AG04449 (cell line): Measurements from ENCODE around the gene GOLIM4.
A peak's percentile ranks its signal among the peaks of the same experiment; 100 is the strongest.
"Not testable (repeated sequence)": the region's sequence is repeated elsewhere in the genome, so short reads cannot be mapped to it uniquely, and the experiment has no call there.

Experiments used
- CTCF ChIA-PET: fragments of 350-600 bp; formaldehyde crosslinking; extraction: SDS; loops from one replicate; lab custom pipeline; 2021; ENCODE audit warnings: antibody characterized with exemption; lab: Yijun Ruan, JAX
- POLR2A ChIA-PET: fragments of 400-600, 350-600 bp; formaldehyde crosslinking; extraction: SDS; loops from one replicate; lab custom pipeline; 2020; ENCODE audit warnings: antibody characterized with exemption, inconsistent platforms; lab: Yijun Ruan, JAX
- DNase-seq: peaks from one replicate; pipeline ENCODE4 v3.0.0-alpha.2; 2010; ENCODE audit warnings: low read depth, low spot score
- H3K4me3 ChIP-seq: 2 replicates; pipeline ENCODE4 v1.5.1; 2011; ENCODE audit warnings: low read depth, mild to moderate bottlenecking, control low read depth, low read length
- TF ChIP-seq, protein P1 (sequence below): IDR thresholded peaks from one replicate; pipeline ENCODE4 v1.5.1; 2011; ENCODE audit warnings: mild to moderate bottlenecking, moderate library complexity, low read length, control low read depth, inconsistent platforms; ENCODE audit not compliant: insufficient read depth; ENCODE audit errors: missing control alignments

GOLIM4 gene

DNA sequence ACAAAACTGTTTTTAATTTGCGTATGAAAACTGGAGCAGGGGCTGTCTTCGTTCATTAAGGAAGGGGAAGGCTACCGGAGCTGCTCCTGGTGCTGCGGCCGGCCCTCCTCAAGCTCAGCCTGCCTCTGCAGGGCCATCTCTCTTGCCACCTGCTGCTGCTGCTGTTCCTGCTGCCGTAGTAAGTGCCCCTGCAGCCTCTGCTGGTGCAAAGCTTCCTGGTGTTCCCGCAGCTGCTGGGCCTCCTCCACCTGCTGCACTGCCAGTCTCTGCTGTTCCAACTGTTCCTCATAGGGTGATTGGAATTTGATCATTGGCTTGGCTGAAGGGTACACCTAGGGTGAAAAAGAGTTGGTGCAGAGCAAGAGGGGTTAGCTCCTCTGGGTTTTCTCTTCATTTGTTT lies 66.0 kb downstream of the GOLIM4 start:
- POLR2A ChIA-PET: no interaction called here
- DNase-seq: no peak
- TF ChIP-seq, protein P1, sequence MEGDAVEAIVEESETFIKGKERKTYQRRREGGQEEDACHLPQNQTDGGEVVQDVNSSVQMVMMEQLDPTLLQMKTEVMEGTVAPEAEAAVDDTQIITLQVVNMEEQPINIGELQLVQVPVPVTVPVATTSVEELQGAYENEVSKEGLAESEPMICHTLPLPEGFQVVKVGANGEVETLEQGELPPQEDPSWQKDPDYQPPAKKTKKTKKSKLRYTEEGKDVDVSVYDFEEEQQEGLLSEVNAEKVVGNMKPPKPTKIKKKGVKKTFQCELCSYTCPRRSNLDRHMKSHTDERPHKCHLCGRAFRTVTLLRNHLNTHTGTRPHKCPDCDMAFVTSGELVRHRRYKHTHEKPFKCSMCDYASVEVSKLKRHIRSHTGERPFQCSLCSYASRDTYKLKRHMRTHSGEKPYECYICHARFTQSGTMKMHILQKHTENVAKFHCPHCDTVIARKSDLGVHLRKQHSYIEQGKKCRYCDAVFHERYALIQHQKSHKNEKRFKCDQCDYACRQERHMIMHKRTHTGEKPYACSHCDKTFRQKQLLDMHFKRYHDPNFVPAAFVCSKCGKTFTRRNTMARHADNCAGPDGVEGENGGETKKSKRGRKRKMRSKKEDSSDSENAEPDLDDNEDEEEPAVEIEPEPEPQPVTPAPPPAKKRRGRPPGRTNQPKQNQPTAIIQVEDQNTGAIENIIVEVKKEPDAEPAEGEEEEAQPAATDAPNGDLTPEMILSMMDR: no peak
- CTCF ChIA-PET: interaction anchor here (5.1 kb wide), 1 partner anchor 11 kb away, joined by 29 read pairs; no protein-coding TSS in a partner anchor
- no peak overlapping the region for H3K4me3 ChIP-seq

DNA sequence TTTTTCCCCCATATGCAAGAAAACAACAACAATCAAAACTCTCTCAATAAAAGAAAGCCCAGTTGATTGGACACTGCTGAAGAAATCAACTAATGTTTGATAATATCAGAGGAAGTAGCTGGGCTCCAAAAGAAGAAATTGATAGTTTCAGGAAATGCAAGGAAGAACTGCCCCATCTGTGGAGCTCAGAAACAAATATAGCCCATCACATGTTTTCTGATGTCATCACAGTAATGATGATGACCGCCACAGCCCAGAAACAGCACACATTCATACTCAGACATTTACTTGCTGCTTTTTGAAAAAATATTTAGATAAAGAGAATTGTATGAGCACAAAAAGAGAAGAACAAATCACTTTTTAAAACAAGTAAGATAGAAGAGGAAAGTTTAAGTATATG lies 67.6 kb downstream of the GOLIM4 start:
- CTCF ChIA-PET: interaction anchor here (1.2 to 5.1 kb wide), 2 partner anchors 12 to 138 kb away, joined by 5 to 29 read pairs; no protein-coding TSS in a partner anchor
- no peak overlapping the region for H3K4me3 ChIP-seq
- DNase-seq: no peak
- POLR2A ChIA-PET: no interaction called here
- TF ChIP-seq, protein P1: no peak

DNA sequence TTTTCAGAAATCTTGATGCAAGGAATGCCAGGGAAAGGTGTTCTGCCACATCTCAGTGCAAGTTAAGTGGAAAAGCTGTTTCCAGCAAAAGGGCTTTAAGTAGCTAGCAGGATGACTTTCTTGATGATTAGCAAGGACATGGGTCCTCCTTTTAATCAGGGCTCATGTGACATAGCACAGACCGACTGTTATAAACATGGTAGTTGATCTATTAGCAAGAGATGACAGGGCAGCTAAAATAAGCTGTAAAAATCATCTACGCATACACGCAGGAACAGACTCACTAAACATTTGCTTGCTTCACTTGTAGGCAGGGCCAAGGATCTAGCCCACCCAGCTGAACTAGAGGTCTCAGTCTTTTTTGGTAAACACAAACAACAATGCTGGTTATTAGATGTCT lies 69.0 kb downstream of the GOLIM4 start:
- no peak overlapping the region for H3K4me3 ChIP-seq
- no peak for DNase-seq
- TF ChIP-seq, protein P1: no peak
- ChIA-PET POLR2A (no interaction called here), CTCF (interaction anchor here (1.6 to 2.7 kb wide), 3 partner anchors 14 to 140 kb away, joined by 4 to 17 read pairs (median 6); no protein-coding TSS in a partner anchor)

DNA sequence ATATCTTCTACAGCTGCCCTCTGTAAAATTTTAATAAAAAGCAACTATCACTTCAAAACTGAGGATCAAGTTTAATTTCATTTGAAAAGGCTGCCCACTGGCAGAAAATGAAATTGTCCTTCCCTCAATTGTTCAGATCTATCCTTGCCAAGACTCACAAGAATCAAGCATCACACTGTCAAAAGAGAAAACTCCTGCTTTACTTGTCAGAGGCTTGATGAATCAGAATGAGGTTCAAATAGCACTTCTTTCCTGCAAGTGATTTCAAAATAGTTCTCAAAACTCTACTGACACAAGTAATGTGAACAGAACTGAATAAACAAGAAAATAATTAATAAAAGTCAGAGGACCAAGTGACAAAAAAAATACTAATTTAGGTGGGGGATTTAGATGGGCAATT lies 70.6 kb downstream of the GOLIM4 start:
- DNase-seq: no peak
- H3K4me3 ChIP-seq: no peak overlapping the region
- TF ChIP-seq, protein P1: no peak
- ChIA-PET CTCF (interaction anchor here (1.6 to 2.7 kb wide), 2 partner anchors 16 to 140 kb away, joined by 6 to 17 read pairs; no protein-coding TSS in a partner anchor), POLR2A (no interaction called here)

DNA sequence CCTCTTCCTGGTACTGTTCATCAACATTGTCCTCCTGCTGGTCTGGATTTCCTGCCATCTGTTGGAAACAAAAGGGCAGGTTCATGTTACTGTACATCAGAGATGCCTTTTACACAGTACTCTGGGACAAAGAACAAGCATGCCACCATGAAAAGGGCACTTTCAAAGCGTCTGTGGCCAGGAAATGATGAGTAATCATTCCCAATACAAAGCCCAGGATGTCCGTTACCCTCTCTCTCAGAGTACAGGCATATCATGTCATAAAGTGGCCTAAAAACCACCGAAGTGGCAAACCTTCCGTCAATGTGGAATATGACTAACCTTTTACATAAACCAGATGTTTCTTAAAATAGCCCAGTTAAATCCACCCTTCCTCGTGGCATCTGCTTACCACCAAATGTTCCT lies 71.2 kb downstream of the GOLIM4 start:
- peak; percentile 55 for DNase-seq
- ChIA-PET CTCF (interaction anchor here (2.7 kb wide), 1 partner anchor 16 kb away, joined by 17 read pairs; no protein-coding TSS in a partner anchor), POLR2A (no interaction called here)
- TF ChIP-seq, protein P1: no peak
- H3K4me3 ChIP-seq: no peak overlapping the region

DNA sequence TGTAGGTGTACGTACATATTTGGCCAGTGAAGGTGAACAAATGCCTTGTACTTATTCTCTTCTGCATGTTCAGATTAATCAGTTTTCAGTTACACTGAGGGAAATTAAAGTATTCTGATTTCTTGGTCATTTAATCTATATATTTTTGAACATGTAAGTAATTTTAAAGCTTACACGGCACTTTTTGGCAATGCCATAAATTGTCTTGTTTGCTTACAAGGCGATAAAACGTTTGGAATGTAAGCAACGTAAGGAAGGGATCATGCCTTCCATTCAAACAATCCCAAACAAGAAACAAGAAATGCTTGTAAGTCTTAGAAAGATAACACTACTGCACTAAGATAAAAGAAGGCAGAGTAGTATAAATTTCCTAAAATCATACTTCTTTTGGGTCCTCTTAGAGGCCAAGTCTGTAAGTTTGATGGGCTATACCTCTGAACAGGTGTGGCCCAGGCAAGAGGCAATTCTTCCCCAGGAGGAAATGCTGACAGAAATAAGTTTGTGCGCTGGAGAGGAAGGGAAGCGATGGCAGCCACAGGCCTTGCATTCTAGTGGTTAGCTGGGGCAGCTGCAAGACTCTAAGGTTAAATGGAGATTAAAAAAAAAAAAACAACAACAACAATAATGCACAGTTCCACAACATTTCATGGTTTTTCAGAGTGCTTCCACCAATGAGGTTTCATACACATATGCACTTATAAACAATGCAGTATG lies 73.8 kb downstream of the GOLIM4 start:
- TF ChIP-seq, protein P1: no peak
- CTCF ChIA-PET: interaction anchor here (1.1 to 1.2 kb wide), 2 partner anchors 16 to 19 kb away, joined by 3 read pairs; no protein-coding TSS in a partner anchor
- DNase-seq: no peak
- POLR2A ChIA-PET: no interaction called here
- no peak overlapping the region for H3K4me3 ChIP-seq

DNA sequence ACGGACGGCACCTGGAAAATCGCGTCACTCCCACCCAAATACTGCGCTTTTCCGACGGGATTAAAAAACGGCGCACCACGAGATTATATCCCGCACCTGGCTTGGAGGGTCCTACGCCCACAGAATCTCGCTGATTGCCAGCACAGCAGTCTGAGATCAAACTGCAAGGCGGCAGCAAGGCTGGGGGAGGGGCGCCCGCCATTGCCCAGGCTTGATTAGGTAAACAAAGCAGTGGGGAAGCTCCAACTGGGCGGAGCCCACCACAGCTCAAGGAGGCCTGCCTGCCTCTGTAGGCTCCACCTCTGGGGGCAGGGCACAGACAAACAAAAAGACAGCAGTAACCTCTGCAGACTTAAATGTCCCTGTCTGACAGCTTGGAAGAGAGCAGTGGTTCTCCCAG lies 84.4 kb downstream of the GOLIM4 start:
- H3K4me3 ChIP-seq, CTCF ChIA-PET: not testable (repeated sequence)

More for the DNA sequence above, 84.4 kb downstream of the GOLIM4 start:
- DNase-seq, POLR2A ChIA-PET: not testable (repeated sequence)
